ENCODE data around the gene TLL2.

Gene TLL2

GRCh38 chr10:96460316-96460715, 53.4 kb downstream of the TLL2 start:
- DNase-seq = no peak

- DNase-seq = no peak
Measured at GRCh38 chr10:96457341-96457740, 56.4 kb downstream of the TLL2 start.

DNA sequence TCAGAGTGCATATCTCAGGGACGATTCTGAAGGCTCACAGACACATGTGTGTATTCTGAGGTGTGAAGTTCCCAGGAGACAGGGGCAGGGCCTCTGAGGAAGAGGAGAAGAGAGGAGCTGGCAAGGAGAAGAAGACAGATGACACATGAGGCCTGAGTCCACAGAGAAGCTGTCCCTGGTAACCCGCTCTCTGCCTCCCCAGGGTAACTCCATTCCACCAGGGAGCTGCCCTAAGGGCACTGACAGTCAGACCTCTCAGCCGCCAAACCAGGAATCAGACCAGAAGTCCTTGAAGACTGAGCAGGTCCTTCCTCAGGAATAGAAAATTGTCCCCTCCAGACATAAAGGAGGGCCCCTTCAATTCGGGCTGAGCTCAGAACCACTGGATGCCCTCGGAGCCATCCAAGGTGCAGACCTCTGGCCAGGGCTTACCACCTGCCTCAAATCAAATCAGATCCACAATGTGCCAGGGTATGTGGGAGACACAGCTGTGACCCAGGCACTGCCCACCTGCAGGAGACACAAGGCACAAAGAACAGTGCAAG, 57.4 kb downstream of the TLL2 start:
- DNase-seq = no peak

- DNase-seq = no peak
Measured at GRCh38 chr10:96453856-96454583, 59.7 kb downstream of the TLL2 start.

DNA sequence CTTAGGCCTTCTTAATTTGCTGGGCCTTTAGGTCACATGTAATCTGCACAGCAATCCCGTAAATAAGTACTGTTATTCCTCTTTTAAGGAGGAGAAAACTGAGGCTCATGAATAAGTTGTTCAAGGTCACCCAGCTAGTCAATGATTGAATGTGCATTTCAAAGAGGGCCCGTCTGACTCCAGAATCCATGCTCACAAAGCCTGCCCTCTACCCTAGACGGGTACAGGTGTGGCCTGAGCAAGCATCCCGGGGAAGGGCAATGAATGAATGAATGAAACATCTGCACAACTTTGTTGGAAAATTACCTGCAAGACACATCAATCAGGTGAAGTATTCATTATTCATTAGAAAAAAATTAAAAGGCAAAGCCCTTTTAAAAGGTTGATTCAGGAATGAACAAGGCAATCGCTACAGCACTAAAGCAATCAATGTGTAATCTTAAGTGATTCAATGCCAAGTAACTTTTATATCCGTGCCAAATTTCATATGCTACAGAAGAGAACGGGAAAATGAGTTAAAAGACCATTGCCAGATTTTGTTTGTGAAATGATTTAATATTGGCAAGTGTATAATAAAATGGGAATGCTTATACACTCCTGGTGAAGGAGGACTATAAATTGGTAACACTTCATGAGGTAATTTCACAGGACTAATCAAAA, 61.1 kb downstream of the TLL2 start:
- DNase-seq = no peak

GRCh38 chr10:96450529-96451207, 63.1 kb downstream of the TLL2 start:
- DNase-seq = no peak

GRCh38 chr10:96448558-96448957, 65.2 kb downstream of the TLL2 start:
- DNase-seq = no peak

- DNase-seq = no peak
Measured at GRCh38 chr10:96448021-96448457, 65.7 kb downstream of the TLL2 start.

DNA sequence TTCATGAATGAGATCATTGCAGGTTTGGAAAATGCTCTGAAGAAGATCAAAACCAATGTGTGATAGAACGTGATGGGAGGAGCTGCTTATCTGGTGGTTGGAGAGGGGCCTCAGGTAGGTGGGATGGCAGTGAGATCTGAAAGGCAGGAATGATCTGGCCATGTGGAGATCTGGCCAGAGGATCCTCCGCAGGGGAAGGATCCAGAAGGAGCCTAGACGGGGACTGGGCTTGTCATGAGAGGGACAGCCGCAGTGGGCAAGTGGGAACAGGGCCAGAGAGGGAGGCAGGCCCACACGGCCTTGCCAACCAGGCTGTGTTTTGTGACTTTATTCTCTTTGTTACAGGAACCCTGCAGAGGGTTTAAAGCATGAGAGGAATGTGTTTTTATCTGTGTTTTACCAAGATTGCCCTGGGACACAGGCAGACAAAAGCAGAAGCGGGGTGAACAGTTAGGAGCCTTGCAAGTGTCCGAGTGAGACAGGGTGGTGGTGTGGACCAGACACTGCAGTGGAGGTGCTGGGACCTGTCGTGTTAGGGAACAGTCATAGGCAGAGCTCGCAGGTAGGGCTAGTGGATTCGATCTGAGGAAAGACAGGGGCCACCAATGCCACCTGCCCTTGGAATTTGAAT, 66.6 kb downstream of the TLL2 start:
- no peak for DNase-seq

DNA sequence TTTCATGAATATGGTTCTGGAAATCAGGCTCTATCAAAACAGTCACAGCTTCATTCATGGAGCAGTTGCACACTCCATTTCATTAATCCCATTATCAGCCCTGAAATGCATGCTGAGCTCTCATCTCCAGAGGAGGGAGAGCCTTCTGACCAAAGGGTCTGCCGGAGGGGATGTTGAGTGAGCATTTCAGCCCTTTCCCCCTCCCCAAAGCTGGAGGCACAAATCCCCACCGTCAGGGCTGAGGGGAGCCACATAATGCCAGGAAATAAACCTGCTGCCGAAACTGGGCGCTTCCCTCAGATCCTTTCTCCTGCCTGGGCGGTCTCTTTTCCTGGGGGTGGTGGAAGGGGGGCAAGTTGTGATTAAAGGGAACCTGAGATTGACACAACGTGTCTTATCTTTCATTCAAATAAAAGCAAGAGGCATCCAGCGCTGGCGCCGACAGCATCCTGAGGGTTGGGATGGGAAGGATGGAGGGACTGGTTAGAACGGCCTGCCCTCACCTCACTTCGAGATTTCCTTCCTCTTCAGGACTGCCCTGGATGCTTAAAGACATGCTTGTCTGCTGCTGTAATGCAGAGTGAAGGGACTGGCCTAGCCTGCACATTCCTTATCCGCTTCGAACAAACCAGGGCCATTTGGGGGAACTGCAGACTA, 71.6 kb downstream of the TLL2 start:
- DNase-seq = no peak

DNA sequence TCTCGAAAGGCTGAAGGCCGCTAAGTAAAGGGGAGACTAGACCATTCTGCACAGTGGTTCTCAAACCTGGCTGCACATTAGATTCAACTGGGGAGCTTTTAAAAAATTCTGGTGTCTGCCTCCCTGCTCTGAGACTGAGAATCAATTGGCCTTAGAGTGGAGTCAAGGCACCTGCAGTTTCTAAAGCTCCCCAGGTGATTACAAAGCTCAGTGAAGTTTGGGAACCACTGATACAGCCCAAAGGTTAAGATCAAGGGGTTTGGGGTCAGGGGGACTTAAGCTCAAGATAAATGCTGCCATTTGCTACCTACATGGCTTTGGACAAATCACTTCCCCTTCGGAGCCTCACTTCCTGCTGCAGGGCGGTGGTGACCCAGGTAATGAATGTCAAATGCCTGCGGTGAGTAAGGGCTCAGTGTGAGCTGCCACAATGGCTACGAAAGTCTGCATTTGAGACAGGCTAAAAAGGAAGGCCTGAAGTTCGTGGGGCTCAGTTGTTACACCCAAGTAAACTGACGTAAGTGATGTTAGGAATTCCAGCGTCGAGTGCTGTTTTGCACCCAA, 72.3 kb downstream of the TLL2 start:
- DNase-seq = no peak

- no peak for DNase-seq
Measured at GRCh38 chr10:96440361-96441292, 73.1 kb downstream of the TLL2 start.

DNA sequence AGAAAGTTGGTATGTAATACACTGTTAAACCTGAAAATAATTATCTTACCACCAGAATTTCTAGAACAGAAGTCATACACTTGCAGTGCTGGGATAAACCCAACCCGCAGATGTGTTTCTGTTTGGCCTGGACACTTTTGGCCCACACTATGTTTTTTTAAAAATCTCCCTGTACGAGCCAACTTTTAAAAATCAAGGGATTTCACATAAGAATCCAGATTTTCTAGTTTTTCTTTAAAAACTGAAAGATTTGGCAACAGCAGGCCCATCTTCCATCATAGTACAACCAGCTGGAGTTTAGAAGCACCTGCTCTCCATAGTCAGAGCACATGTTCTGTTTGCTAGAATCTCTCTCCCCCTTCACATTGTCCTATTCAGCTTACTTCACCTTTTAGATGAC, 74.0 kb downstream of the TLL2 start:
- no peak for DNase-seq

DNA sequence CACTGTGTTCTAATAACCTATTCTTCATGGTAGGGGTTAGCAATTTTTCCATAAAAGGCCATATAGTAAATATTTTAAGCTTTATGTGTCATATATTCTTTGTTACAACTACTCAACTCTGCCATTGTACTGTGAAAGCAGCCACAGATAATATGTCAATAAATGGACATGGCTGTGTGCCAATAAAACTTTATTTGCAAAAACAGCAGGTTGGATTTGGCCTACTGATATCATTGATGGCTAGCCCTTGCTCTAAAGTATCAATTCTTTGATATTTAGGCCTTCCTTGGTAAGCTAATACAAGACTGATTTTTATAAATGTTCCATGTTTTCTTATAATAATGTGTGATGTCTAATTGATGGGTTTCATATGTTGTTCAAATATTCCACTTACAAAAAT, 77.7 kb downstream of the TLL2 start:
- DNase-seq = no peak

DNA sequence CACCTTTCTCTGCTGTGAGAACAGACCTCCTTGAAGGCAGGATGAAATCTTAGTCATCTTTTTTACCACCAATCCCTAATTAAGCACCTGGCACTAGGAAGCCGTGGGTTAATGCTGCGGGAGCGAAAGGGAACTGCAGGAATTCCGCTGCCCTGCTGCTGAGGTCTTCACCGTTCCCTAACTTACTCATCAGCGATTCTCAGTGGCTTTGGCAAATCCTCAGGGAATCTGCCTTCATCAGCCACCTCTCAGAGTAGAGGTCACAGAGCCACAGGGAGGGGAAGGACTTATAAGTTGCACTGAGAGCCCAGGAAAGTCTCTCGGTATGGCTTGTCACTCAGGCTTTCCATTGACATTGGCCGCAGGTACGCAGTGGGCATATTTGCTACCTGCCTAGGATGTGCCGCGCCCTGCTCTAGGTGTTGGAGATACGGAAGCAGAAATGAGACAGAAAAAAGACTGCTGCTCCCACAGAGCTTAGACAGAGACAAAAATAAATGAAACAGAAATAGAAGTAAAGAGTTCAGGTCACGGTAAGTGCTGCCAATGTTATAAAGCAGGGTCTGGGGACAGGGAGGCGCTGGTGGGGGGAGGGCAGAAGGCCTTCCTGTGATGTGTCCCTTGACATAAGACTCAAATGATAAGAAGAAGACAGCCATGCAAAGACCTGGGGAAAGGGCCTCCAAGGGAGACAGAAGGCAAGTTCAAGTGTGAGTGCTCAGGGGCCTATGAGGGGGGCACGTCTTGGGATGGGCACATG, 82.3 kb downstream of the TLL2 start:
- no peak for DNase-seq

GRCh38 chr10:96427291-96427690, 86.4 kb downstream of the TLL2 start:
- DNase-seq = no peak

DNA sequence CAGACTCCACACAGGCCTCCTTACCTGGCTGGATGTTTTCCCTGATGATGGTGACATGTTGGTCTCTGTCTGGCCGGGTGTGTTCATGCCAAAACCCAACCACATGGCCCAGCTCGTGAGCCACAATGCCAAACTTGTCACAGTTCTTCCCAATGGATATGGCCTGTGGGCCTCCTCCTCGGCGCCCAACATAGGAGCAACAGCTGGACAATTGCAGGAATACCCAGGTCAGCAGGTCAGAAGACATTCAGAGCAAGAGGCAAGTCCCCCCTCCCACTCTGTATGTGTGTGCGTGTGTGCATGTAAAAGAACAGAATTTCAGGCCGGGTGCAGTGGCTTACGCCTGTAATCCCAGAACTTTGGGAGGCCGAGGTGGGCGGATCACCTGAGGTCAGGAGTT, 91.2 kb downstream of the TLL2 start:
- no peak for DNase-seq

GRCh38 chr10:96421995-96422394, 91.7 kb downstream of the TLL2 start:
- no peak for DNase-seq

- DNase-seq = no peak
Measured at GRCh38 chr10:96420228-96421009, 93.3 kb downstream of the TLL2 start.

- DNase-seq = no peak
Measured at GRCh38 chr10:96419351-96419750, 94.4 kb downstream of the TLL2 start.

All from activated T-cell treated with anti-CD3 and anti-CD28 coated beads for 4 hours (primary cell).